ENCODE results near the gene XAGE1A. TPM values are rescaled to one million over a fixed set of nuclear protein-coding genes. Genes with fewer than 3 reads are reported as not detected.
"Not testable (repeated sequence)": the region's sequence is repeated elsewhere in the genome, so short reads cannot be mapped to it uniquely, and the experiment has no call there.

The XAGE1A gene
- total RNA-seq, 3 donors from 2014 or later (not counting 1 experiment from before 2014, with no cell fraction given), result not detected

- Mint-ChIP-seq H3K4me3 (no peak overlapping the region), H3K27ac (no peak overlapping the region), H3K9me3 (no peaks in the 10 kb centered on the region), H3K4me1 (no peaks in the 10 kb centered on the region), H3K36me3 (no peaks in the 10 kb centered on the region), H3K27me3 (ENCODE audit: low read depth in 2 of 2) (peaks cover 4 to 14% of the 10 kb centered on the region in 2 donors)
- DNase-seq (no peak), ATAC-seq (no peak)
- TF ChIP-seq CTCF (IDR thresholded peaks at IDR 0.05), result no peak
- H3K9me3 ChIP-seq (ENCODE audit: control insufficient read depth, insufficient read depth, low read length), result no peaks in the 10 kb centered on the region
- H3K4me3 ChIP-seq (ENCODE audit: low read length), result no peak overlapping the region
- no peaks in the 10 kb centered on the region for H3K36me3 ChIP-seq (ENCODE audit: control insufficient read depth, insufficient read depth, low read length)
- H3K27ac ChIP-seq (ENCODE audit: low read length), result no peak overlapping the region
- 83% methylated on average over 4 of the region's 4 CpGs for WGBS (ENCODE audit: insufficient coverage)
- no peaks in the 10 kb centered on the region for H3K27me3 ChIP-seq (ENCODE audit: control insufficient read depth, insufficient read depth, low read length)
- intact Hi-C loops (cut with micrococcal nuclease), result no loop called here
- no peaks in the 10 kb centered on the region for H3K4me1 ChIP-seq (ENCODE audit: control insufficient read depth, insufficient read depth, low read length)
Observed at GRCh38 chrX:52504551-52504950, 8.9 kb downstream of the XAGE1A start.

GRCh38 chrX:52507331-52507730, 11.7 kb downstream of the XAGE1A start:
- no peak overlapping the region for H3K4me3 ChIP-seq (ENCODE audit: low read length)
- H3K4me3 Mint-ChIP-seq, result no peak overlapping the region
- H3K9me3 ChIP-seq (ENCODE audit: control insufficient read depth, insufficient read depth, low read length), result no peaks in the 10 kb centered on the region
- intact Hi-C loops (cut with micrococcal nuclease), result no loop called here
- H3K4me1 ChIP-seq (ENCODE audit: control insufficient read depth, insufficient read depth, low read length), result no peaks in the 10 kb centered on the region
- DNase-seq (no peak), ATAC-seq (no peak)
- H3K27ac ChIP-seq (ENCODE audit: low read length), result no peak overlapping the region
- peaks cover 4 to 14% of the 10 kb centered on the region in 2 donors for H3K27me3 Mint-ChIP-seq (ENCODE audit: low read depth in 2 of 2)
- no peak overlapping the region for H3K27ac Mint-ChIP-seq
- no peaks in the 10 kb centered on the region for H3K9me3 Mint-ChIP-seq
- no peaks in the 10 kb centered on the region for H3K36me3 ChIP-seq (ENCODE audit: control insufficient read depth, insufficient read depth, low read length)
- no peaks in the 10 kb centered on the region for H3K27me3 ChIP-seq (ENCODE audit: control insufficient read depth, insufficient read depth, low read length)
- 79% methylated on average over 3 of the region's 3 CpGs for WGBS (ENCODE audit: insufficient coverage)
- no peaks in the 10 kb centered on the region for H3K4me1 Mint-ChIP-seq
- no peaks in the 10 kb centered on the region for H3K36me3 Mint-ChIP-seq
- TF ChIP-seq CTCF (IDR thresholded peaks at IDR 0.05), result no peak

GRCh38 chrX:52509916-52510315, 14.3 kb downstream of the XAGE1A start:
- ATAC-seq, result no peak
- Histone ChIP-seq H3K36me3 (ENCODE audit: control insufficient read depth, insufficient read depth, low read length) (no peaks in the 10 kb centered on the region), H3K4me1 (ENCODE audit: control insufficient read depth, insufficient read depth, low read length) (no peaks in the 10 kb centered on the region), H3K27me3 (ENCODE audit: control insufficient read depth, insufficient read depth, low read length) (no peaks in the 10 kb centered on the region), H3K27ac (ENCODE audit: low read length) (no peak overlapping the region), H3K4me3 (ENCODE audit: low read length) (no peak overlapping the region), H3K9me3 (ENCODE audit: control insufficient read depth, insufficient read depth, low read length) (no peaks in the 10 kb centered on the region)
- intact Hi-C loops (cut with micrococcal nuclease), result no loop called here
- Mint-ChIP-seq H3K4me3 (no peak overlapping the region), H3K27me3 (ENCODE audit: low read depth in 2 of 2) (peaks cover 0 to 4% of the 10 kb centered on the region in 2 donors), H3K36me3 (no peaks in the 10 kb centered on the region), H3K27ac (no peak overlapping the region), H3K4me1 (no peaks in the 10 kb centered on the region), H3K9me3 (no peaks in the 10 kb centered on the region)
- WGBS (ENCODE audit: insufficient coverage), result 70% methylated on average over 6 of the region's 6 CpGs
- no peak for TF ChIP-seq CTCF (IDR thresholded peaks at IDR 0.05)
- DNase-seq, result no peak

- intact Hi-C loops (cut with micrococcal nuclease); H3K9me3 ChIP-seq (ENCODE audit: control insufficient read depth, insufficient read depth, low read length); ATAC-seq; H3K4me3 ChIP-seq (ENCODE audit: low read length); H3K4me1 ChIP-seq (ENCODE audit: control insufficient read depth, insufficient read depth, low read length); H3K36me3 ChIP-seq (ENCODE audit: control insufficient read depth, insufficient read depth, low read length); H3K27ac Mint-ChIP-seq; H3K9me3 Mint-ChIP-seq; H3K36me3 Mint-ChIP-seq; H3K4me3 Mint-ChIP-seq; DNase-seq; H3K27me3 ChIP-seq (ENCODE audit: control insufficient read depth, insufficient read depth, low read length); H3K27me3 Mint-ChIP-seq (ENCODE audit: low read depth in 2 of 2); H3K4me1 Mint-ChIP-seq; H3K27ac ChIP-seq (ENCODE audit: low read length): not testable (repeated sequence)
- WGBS (ENCODE audit: insufficient coverage), result no CpG with 5 or more reads among the region's 6 CpGs
Observed at GRCh38 chrX:52511126-52511525, 15.5 kb downstream of the XAGE1A start.

GRCh38 chrX:52516110-52516986, 20.7 kb downstream of the XAGE1A start:
- not testable (repeated sequence) for ATAC-seq

GRCh38 chrX:52516987-52517325, 21.3 kb downstream of the XAGE1A start, which contains the start of gene XAGE1B:
TSS of gene XAGE1B (minus strand) at chrX:52517063. CDS start at chrX:52515527, 1,536 bp downstream.
- WGBS (ENCODE audit: insufficient coverage), result no CpG with 5 or more reads among the region's 18 CpGs
- not testable (repeated sequence) for H3K9me3 Mint-ChIP-seq; H3K9me3 ChIP-seq (ENCODE audit: control insufficient read depth, insufficient read depth, low read length)

More at GRCh38 chrX:52516110-52516986, 20.7 kb downstream of the XAGE1A start:
- H3K27me3 Mint-ChIP-seq (ENCODE audit: low read depth in 2 of 2); H3K9me3 ChIP-seq (ENCODE audit: control insufficient read depth, insufficient read depth, low read length); H3K27ac Mint-ChIP-seq; H3K36me3 ChIP-seq (ENCODE audit: control insufficient read depth, insufficient read depth, low read length); H3K27me3 ChIP-seq (ENCODE audit: control insufficient read depth, insufficient read depth, low read length); H3K4me1 ChIP-seq (ENCODE audit: control insufficient read depth, insufficient read depth, low read length); H3K36me3 Mint-ChIP-seq; intact Hi-C loops (cut with micrococcal nuclease); H3K9me3 Mint-ChIP-seq; DNase-seq; H3K4me3 ChIP-seq (ENCODE audit: low read length); H3K4me1 Mint-ChIP-seq; H3K4me3 Mint-ChIP-seq; H3K27ac ChIP-seq (ENCODE audit: low read length): not testable (repeated sequence)
- no CpG with 5 or more reads among the region's 27 CpGs for WGBS (ENCODE audit: insufficient coverage)

More at GRCh38 chrX:52516987-52517325, 21.3 kb downstream of the XAGE1A start, which contains the start of gene XAGE1B:
- H3K36me3 Mint-ChIP-seq; ATAC-seq; H3K4me3 Mint-ChIP-seq; H3K27me3 ChIP-seq (ENCODE audit: control insufficient read depth, insufficient read depth, low read length); H3K27ac ChIP-seq (ENCODE audit: low read length); H3K4me1 ChIP-seq (ENCODE audit: control insufficient read depth, insufficient read depth, low read length); H3K27ac Mint-ChIP-seq; intact Hi-C loops (cut with micrococcal nuclease); H3K4me1 Mint-ChIP-seq; H3K4me3 ChIP-seq (ENCODE audit: low read length); H3K36me3 ChIP-seq (ENCODE audit: control insufficient read depth, insufficient read depth, low read length); H3K27me3 Mint-ChIP-seq (ENCODE audit: low read depth in 2 of 2); DNase-seq: not testable (repeated sequence)

Measured in natural killer cell (primary cell).